ENCODE results near the gene SCGB1C1.
"Not testable (repeated sequence)": the region's sequence is repeated elsewhere in the genome, so short reads cannot be mapped to it uniquely, and the experiment has no call there.

SCGB1C1 gene

DNA sequence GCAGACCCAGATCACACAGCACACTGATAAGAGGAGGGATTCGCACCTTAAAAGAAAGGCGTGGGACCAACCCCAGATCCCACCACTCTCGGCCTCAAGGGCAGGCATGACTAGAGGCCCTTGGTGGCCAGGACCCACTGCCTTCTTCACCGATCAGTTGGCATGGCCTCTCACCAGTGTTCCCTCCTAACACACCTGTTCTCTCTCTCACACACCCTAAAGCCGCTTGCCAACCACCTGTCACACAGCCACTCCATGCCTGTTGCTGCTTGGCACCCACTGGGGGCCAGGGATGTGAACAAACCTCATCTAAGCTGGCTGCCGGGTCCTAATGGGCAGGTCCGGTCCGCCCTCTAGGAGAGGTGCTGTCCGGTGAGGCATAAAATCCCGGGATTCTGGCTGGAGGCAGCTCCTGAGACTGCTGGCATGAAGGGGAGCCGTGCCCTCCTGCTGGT lies at the start of gene SCGB1C1:
TSS of gene SCGB1C1 (plus strand) at position 405 of the 455 bp plus-strand sequence. CDS start at position 427, 22 bp downstream.
- H3K9me3 ChIP-seq (ENCODE audit: control insufficient read depth in 1 of 2, low read length in 2 of 2); H3K9ac ChIP-seq (ENCODE audit: low read depth in 1 of 2, low read length in 2 of 2); H3K27ac ChIP-seq (ENCODE audit: low read depth, low read length); H3K4me3 ChIP-seq (ENCODE audit: low read depth in 1 of 2, low read length in 2 of 2); H3K36me3 ChIP-seq (ENCODE audit: control insufficient read depth in 1 of 2, insufficient read depth in 2 of 2, low read length in 2 of 2); H3K27me3 ChIP-seq (ENCODE audit: control insufficient read depth in 1 of 2, insufficient read depth in 2 of 2, low read length in 2 of 2); H3K4me1 ChIP-seq (ENCODE audit: control insufficient read depth in 1 of 2, insufficient read depth in 2 of 2, low read length in 2 of 2): not testable (repeated sequence)

DNA sequence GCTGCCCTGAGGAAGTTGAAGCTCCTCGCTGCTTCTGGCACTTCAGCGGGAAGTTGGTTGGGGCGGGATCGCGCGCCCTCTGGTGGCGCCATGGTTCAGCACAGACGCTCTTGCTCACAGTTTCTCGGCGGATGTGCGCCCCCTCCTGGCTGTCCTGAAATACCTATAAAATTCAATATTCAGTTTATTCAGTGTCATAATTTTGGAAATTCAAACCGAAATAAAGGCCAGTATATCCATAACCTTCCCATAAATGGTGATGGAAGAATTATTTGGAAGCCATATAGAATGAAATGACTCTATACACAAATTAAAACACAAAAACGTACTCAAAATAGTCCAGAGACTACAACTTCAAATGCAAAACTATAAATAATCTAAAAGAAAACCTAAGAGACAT lies 12.6 kb upstream of the SCGB1C1 start:
- H3K4me1 ChIP-seq (ENCODE audit: control insufficient read depth in 1 of 2, insufficient read depth in 2 of 2, low read length in 2 of 2); H3K4me3 ChIP-seq (ENCODE audit: low read depth in 1 of 2, low read length in 2 of 2); H3K27me3 ChIP-seq (ENCODE audit: control insufficient read depth in 1 of 2, insufficient read depth in 2 of 2, low read length in 2 of 2): not testable (repeated sequence)

DNA sequence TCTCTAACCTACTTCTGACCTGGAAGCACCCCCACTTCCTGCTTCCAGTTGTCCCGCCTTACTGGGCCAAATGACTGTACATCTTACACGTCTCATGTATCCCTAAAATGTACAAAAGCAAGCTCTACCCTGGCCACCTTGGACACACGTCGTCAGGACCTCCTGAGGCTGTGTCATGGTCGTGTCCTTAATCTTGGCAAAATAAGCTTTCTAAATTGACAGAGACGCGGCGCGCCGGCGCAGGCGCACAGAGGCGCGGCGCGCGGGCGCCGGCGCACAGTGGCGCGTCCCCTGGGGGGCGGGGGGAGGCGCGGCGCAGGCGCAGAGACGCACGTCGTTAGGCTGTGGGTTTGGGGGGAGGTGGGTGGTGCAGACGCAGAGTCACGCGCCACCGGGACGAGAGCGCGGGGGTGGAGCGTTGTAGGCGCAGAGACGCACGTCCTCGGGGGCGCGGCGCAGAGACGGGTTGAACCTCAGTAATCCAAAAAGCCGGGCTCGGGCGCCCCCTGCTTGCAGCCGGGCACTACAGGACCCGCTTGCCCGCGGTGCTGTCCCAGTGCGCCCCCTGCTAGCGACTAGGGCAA lies 3.6 kb upstream of the SCGB1C1 start:
- not testable (repeated sequence) for H3K9ac ChIP-seq (ENCODE audit: low read depth in 1 of 2, low read length in 2 of 2); H3K27me3 ChIP-seq (ENCODE audit: control insufficient read depth in 1 of 2, insufficient read depth in 2 of 2, low read length in 2 of 2); H3K27ac ChIP-seq (ENCODE audit: low read depth, low read length); H3K36me3 ChIP-seq (ENCODE audit: control insufficient read depth in 1 of 2, insufficient read depth in 2 of 2, low read length in 2 of 2); H3K9me3 ChIP-seq (ENCODE audit: control insufficient read depth in 1 of 2, low read length in 2 of 2); H3K4me3 ChIP-seq (ENCODE audit: low read depth in 1 of 2, low read length in 2 of 2); H3K4me1 ChIP-seq (ENCODE audit: control insufficient read depth in 1 of 2, insufficient read depth in 2 of 2, low read length in 2 of 2)

More for the DNA sequence above, 12.6 kb upstream of the SCGB1C1 start:
- H3K27ac ChIP-seq (ENCODE audit: low read depth, low read length); H3K9ac ChIP-seq (ENCODE audit: low read depth in 1 of 2, low read length in 2 of 2); H3K36me3 ChIP-seq (ENCODE audit: control insufficient read depth in 1 of 2, insufficient read depth in 2 of 2, low read length in 2 of 2); H3K9me3 ChIP-seq (ENCODE audit: control insufficient read depth in 1 of 2, low read length in 2 of 2): not testable (repeated sequence)

DNA sequence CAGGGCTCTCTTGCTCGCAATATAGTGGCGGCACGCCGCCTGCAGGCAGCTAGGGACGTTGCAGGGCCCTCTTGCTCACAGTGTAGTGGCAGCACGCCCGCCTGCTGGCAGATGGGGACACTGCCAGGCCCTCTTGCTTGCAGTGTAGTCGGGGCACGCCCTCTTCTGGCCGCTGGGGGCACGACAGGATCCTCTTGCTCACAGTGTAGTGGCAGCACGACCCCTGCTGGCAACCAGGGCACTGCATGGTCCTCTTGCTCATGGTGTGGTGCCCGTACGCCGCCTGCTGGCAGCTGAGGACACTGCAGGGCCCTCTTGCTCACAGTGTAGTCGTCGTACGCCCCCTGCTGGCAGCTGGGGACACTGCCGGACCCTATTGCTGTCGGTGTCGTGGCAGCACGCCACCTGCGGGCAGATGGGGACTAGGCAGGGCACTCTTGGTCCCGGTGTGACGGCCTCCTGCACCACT lies 3.0 kb upstream of the SCGB1C1 start:
- H3K27me3 ChIP-seq (ENCODE audit: control insufficient read depth in 1 of 2, insufficient read depth in 2 of 2, low read length in 2 of 2); H3K9ac ChIP-seq (ENCODE audit: low read depth in 1 of 2, low read length in 2 of 2); H3K36me3 ChIP-seq (ENCODE audit: control insufficient read depth in 1 of 2, insufficient read depth in 2 of 2, low read length in 2 of 2); H3K9me3 ChIP-seq (ENCODE audit: control insufficient read depth in 1 of 2, low read length in 2 of 2); H3K4me3 ChIP-seq (ENCODE audit: low read depth in 1 of 2, low read length in 2 of 2); H3K4me1 ChIP-seq (ENCODE audit: control insufficient read depth in 1 of 2, insufficient read depth in 2 of 2, low read length in 2 of 2); H3K27ac ChIP-seq (ENCODE audit: low read depth, low read length): not testable (repeated sequence)

DNA sequence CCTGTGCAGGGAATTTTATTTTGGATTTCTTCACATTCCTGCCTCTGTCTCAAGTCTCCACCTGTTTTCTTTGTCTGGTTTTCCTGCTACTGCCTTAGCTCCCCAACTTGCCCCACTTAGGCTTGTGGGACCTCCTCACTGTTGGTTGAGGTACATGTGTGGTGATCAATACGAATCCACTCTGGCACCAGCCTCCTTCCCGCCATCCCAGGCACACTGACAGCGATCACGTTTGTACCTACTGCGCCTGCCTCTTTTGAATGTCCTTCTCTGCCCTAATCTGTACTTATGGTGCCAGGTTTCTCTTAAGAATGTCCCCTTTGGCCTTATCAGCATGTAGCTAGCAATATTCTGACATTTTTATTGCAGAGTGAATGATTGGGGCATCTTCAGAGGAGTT lies 2.3 kb upstream of the SCGB1C1 start:
- not testable (repeated sequence) for H3K9ac ChIP-seq (ENCODE audit: low read depth in 1 of 2, low read length in 2 of 2); H3K4me3 ChIP-seq (ENCODE audit: low read depth in 1 of 2, low read length in 2 of 2); H3K36me3 ChIP-seq (ENCODE audit: control insufficient read depth in 1 of 2, insufficient read depth in 2 of 2, low read length in 2 of 2); H3K9me3 ChIP-seq (ENCODE audit: control insufficient read depth in 1 of 2, low read length in 2 of 2); H3K27ac ChIP-seq (ENCODE audit: low read depth, low read length); H3K27me3 ChIP-seq (ENCODE audit: control insufficient read depth in 1 of 2, insufficient read depth in 2 of 2, low read length in 2 of 2); H3K4me1 ChIP-seq (ENCODE audit: control insufficient read depth in 1 of 2, insufficient read depth in 2 of 2, low read length in 2 of 2)

DNA sequence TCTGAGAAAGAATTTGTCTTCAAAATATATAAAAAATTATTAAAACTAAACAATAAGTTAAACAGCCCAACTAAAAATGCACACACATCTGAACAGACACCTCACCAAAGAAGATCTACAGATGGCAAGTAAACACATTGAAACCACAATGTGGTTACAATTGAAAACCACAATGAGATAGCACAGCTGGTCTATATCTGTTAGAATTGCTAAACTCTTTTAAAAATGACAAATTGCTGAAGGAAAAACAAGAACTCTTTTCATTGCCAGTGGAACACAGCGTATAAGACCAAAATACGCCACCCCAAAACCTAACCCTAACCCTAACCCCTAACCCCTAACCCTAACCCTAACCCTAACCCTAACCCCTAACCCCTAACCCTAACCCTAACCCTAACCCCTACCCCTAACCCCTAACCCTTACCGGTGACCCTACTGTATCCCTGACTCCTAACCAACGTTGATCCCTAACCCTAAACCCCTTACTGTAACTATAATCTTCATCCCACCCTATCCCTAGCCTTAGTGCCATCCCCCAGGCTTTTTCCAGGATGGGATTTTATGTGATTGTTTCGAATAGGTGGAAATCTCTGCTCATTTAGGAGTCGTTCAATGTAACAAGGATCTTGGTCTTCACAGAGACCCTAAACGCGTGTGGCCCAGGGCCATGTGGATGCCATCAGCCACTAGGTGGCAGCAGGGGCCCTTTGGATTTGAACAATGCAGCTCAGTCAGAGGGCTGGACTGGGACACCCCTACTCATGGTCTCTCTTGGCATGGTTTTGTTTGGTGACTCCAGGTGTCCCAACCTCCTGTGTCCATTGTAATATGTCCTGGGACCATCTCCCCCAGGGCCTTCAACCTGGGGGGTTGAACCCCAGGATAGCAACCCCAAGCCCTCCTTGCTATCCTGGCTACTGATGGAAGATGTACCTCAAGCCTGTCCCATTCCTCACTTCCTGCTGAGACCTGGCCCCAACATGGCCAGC lies 1.1 kb upstream of the SCGB1C1 start:
- not testable (repeated sequence) for H3K9ac ChIP-seq (ENCODE audit: low read depth in 1 of 2, low read length in 2 of 2); H3K4me1 ChIP-seq (ENCODE audit: control insufficient read depth in 1 of 2, insufficient read depth in 2 of 2, low read length in 2 of 2); H3K27ac ChIP-seq (ENCODE audit: low read depth, low read length); H3K36me3 ChIP-seq (ENCODE audit: control insufficient read depth in 1 of 2, insufficient read depth in 2 of 2, low read length in 2 of 2); H3K4me3 ChIP-seq (ENCODE audit: low read depth in 1 of 2, low read length in 2 of 2); H3K9me3 ChIP-seq (ENCODE audit: control insufficient read depth in 1 of 2, low read length in 2 of 2); H3K27me3 ChIP-seq (ENCODE audit: control insufficient read depth in 1 of 2, insufficient read depth in 2 of 2, low read length in 2 of 2)

DNA sequence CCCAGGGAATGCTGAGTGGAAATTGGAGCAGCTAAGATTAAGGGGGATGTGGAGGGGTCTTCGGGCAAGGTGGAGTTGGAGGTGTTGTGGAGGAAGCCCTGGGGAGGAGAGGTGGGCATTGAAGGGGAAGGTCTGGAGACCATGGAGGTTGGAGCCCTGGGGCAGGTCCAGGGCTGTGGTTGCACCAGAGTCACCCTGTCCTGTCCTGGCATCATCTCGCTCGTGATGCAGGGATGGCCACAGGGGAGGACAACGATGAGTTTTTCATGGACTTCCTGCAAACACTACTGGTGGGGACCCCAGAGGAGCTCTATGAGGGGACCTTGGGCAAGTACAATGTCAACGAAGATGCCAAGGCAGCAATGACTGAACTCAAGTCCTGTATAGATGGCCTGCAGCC lies 603 bp downstream of the SCGB1C1 start:
- H3K9ac ChIP-seq (ENCODE audit: low read depth in 1 of 2, low read length in 2 of 2); H3K27me3 ChIP-seq (ENCODE audit: control insufficient read depth in 1 of 2, insufficient read depth in 2 of 2, low read length in 2 of 2); H3K36me3 ChIP-seq (ENCODE audit: control insufficient read depth in 1 of 2, insufficient read depth in 2 of 2, low read length in 2 of 2); H3K27ac ChIP-seq (ENCODE audit: low read depth, low read length); H3K4me3 ChIP-seq (ENCODE audit: low read depth in 1 of 2, low read length in 2 of 2); H3K9me3 ChIP-seq (ENCODE audit: control insufficient read depth in 1 of 2, low read length in 2 of 2); H3K4me1 ChIP-seq (ENCODE audit: control insufficient read depth in 1 of 2, insufficient read depth in 2 of 2, low read length in 2 of 2): not testable (repeated sequence)

DNA sequence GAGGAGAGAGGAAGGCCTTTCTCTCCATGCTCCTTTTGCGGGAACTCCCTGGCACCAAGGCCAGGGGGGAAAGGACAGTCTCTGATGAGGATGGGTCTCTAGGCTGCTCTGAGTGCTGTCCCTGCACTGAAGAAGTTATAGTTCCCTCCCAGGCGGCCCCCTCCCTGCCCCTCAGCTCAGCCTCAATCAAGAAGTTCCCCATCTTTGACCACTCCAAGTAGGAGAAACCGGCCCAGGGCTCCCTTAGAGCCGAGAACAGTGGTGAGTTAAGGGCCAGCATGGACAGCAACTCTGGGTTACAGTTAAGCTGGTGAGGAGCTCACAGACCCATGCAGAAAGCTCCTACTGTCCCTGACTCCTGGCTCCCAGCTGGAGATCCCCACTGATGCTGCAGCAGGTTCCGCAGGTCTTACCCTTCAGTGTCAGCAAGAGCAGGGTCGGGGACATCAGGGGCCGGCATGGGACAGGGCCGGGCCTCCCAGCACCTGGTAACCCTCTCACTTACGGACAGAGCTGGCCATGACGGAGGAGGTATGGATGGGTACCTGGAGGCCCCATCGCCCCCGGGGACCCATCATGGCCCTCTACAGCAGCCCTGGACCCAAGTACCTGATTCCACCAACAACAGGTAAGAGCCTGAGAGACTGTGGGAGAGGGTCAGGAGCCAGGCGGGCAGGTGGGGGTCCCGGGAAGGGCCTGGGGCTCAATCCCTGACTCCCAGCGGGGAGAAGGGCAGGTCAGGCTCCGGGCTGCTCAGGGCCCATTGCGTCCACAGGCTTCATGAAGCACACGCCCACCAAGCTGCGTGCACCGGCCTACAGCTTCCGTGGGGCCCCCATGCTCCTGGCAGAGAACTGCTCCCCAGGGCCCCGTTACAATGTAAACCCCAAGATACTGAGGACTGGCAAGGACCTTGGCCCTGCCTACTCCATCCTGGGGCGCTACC lies 4.2 kb downstream of the SCGB1C1 start:
- no peaks in the 10 kb centered on the region for H3K27me3 ChIP-seq (ENCODE audit: control insufficient read depth in 1 of 2, insufficient read depth in 2 of 2, low read length in 2 of 2)
- no peak overlapping the region for H3K27ac ChIP-seq (ENCODE audit: low read depth, low read length)
- H3K4me1 ChIP-seq (ENCODE audit: control insufficient read depth in 1 of 2, insufficient read depth in 2 of 2, low read length in 2 of 2) = peaks cover 0 to 9% of the 10 kb centered on the region in 2 donors
- H3K36me3 ChIP-seq (ENCODE audit: control insufficient read depth in 1 of 2, insufficient read depth in 2 of 2, low read length in 2 of 2) = peaks cover 0 to 5% of the 10 kb centered on the region in 2 donors
- H3K9ac ChIP-seq (ENCODE audit: low read depth in 1 of 2, low read length in 2 of 2) = no peak overlapping the region
- no peak overlapping the region for H3K4me3 ChIP-seq (ENCODE audit: low read depth in 1 of 2, low read length in 2 of 2)
- H3K9me3 ChIP-seq (ENCODE audit: control insufficient read depth in 1 of 2, low read length in 2 of 2) = no peaks in the 10 kb centered on the region

DNA sequence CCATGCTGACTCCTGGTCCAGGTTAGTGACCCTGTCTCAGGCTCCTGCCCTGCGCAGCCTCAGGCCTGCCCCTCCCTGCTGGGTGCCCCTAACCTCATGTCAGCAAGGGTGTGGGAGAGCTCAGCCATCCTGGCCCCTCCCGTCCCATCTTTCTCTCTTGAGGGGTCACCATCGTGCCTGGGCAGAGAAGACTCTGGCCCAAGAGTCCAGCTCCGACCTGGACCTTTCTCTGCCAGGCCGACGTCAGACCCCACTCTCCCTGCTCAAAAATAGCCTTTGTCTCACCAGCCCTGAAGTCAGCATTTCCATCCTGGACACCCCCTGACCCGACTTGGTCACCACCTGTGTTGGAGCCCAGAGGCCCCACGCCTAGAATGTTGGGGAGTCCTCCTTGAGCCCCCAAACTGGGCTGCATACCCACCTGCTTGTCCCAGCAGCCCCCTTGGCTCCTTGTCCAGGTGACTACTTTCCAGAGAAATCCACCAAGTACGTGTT lies 4.9 kb downstream of the SCGB1C1 start:
- Histone ChIP-seq H3K27me3 (ENCODE audit: control insufficient read depth in 1 of 2, insufficient read depth in 2 of 2, low read length in 2 of 2) (no peaks in the 10 kb centered on the region), H3K9ac (ENCODE audit: low read depth in 1 of 2, low read length in 2 of 2) (no peak overlapping the region), H3K36me3 (ENCODE audit: control insufficient read depth in 1 of 2, insufficient read depth in 2 of 2, low read length in 2 of 2) (peaks cover 0 to 13% of the 10 kb centered on the region in 2 donors), H3K4me3 (ENCODE audit: low read depth in 1 of 2, low read length in 2 of 2) (no peak overlapping the region), H3K27ac (ENCODE audit: low read depth, low read length) (no peak overlapping the region), H3K4me1 (ENCODE audit: control insufficient read depth in 1 of 2, insufficient read depth in 2 of 2, low read length in 2 of 2) (peaks cover 0 to 15% of the 10 kb centered on the region in 2 donors), H3K9me3 (ENCODE audit: control insufficient read depth in 1 of 2, low read length in 2 of 2) (no peaks in the 10 kb centered on the region)

Data from duodenal mucosa (tissue), 2 donors.